Loucy (cell line): Measurements from ENCODE around the gene STPG2.

ENCODE experiments used
- CTCF ChIP-seq: fragments of 200-600 bp; sonication (generic); conservative IDR thresholded peaks from 2 replicates; pipeline ENCODE4 v1.5.1; 2014; ENCODE audit warnings: mild to moderate bottlenecking, antibody characterized with exemption, low read length
- EZH2phosphoT487 ChIP-seq: fragments of 200-600 bp; IDR thresholded peaks from 2 replicates; pipeline ENCODE4 v1.6.1; 2018; ENCODE audit warnings: antibody characterized with exemption, mild to moderate bottlenecking, moderate library complexity, borderline replicate concordance

GRCh38 chr4:97517939-97518338 lies 625.3 kb downstream of the STPG2 start:
- TF ChIP-seq CTCF (no peak), EZH2phosphoT487 (no peak)
